ENCODE measurements around the gene MSANTD1.

MSANTD1 gene

GRCh38 chr4:3250438-3250955 lies 1.5 kb downstream of the MSANTD1 start:
- no peak for DNase-seq

- no peak for DNase-seq
Observed at GRCh38 chr4:3250956-3251690, 2.2 kb downstream of the MSANTD1 start.

- no peak for DNase-seq
Observed at GRCh38 chr4:3251691-3252479, 2.9 kb downstream of the MSANTD1 start.

- DNase-seq, result no peak
Observed at GRCh38 chr4:3252480-3252828, 3.5 kb downstream of the MSANTD1 start.

- no peak for DNase-seq
Observed at GRCh38 chr4:3252831-3253641, 4.1 kb downstream of the MSANTD1 start.

- DNase-seq, result no peak
Observed at GRCh38 chr4:3253808-3254207, 4.8 kb downstream of the MSANTD1 start.

GRCh38 chr4:3254302-3255131 lies 5.6 kb downstream of the MSANTD1 start:
- no peak for DNase-seq

GRCh38 chr4:3255611-3256186 lies 6.7 kb downstream of the MSANTD1 start:
- DNase-seq, result no peak

GRCh38 chr4:3256230-3257102 lies 7.5 kb downstream of the MSANTD1 start:
- no peak for DNase-seq

- no peak for DNase-seq
Observed at GRCh38 chr4:3257103-3257555, 8.2 kb downstream of the MSANTD1 start.

GRCh38 chr4:3257556-3258482 lies 8.9 kb downstream of the MSANTD1 start:
- no peak for DNase-seq

GRCh38 chr4:3261411-3262207 lies 12.7 kb downstream of the MSANTD1 start:
- no peak for DNase-seq

- DNase-seq, result no peak
Observed at GRCh38 chr4:3262208-3263052, 13.5 kb downstream of the MSANTD1 start.

GRCh38 chr4:3263053-3263875 lies 14.3 kb downstream of the MSANTD1 start:
- DNase-seq, result no peak

GRCh38 chr4:3263876-3264193 lies 14.9 kb downstream of the MSANTD1 start:
- DNase-seq, result no peak

- no peak for DNase-seq
Observed at GRCh38 chr4:3266076-3266475, 17.1 kb downstream of the MSANTD1 start.

Measured in DMS 273 treated with DMSO at 0.1 percent for 48 hours (cell line).